NOMO-1 treated with dmso at 0.1 percent for 144 hours (cell line): Measurements from ENCODE around the gene MRM3.
"Not testable (repeated sequence)": the region's sequence is repeated elsewhere in the genome, so short reads cannot be mapped to it uniquely, and the experiment has no call there.

ENCODE experiments used
- DNase-seq: peaks from one replicate; lab custom pipeline; 2025; ENCODE audit not compliant: unreplicated experiment; lab: John Stamatoyannopoulos, UW

Gene MRM3

GRCh38 chr17:814371-814770, 32.2 kb downstream of the MRM3 start:
- no peak for DNase-seq

- no peak for DNase-seq
These were observed 37.1 kb downstream of the MRM3 start for GRCh38 chr17:819251-819650.

- no peak for DNase-seq
These were observed 41.3 kb downstream of the MRM3 start for GRCh38 chr17:823501-823902.

GRCh38 chr17:824378-824777, 42.2 kb downstream of the MRM3 start:
- no peak for DNase-seq

GRCh38 chr17:825216-825615, 43.1 kb downstream of the MRM3 start:
- no peak for DNase-seq

GRCh38 chr17:826778-827177, 44.6 kb downstream of the MRM3 start:
- no peak for DNase-seq

GRCh38 chr17:828761-829160, 46.6 kb downstream of the MRM3 start:
- DNase-seq = no peak

GRCh38 chr17:829614-830013, 47.5 kb downstream of the MRM3 start:
- DNase-seq = not testable (repeated sequence)

- no peak for DNase-seq
These were observed 48.2 kb downstream of the MRM3 start for GRCh38 chr17:830381-830780.

GRCh38 chr17:830950-831349, 48.8 kb downstream of the MRM3 start:
- no peak for DNase-seq

GRCh38 chr17:834136-834535, 52.0 kb downstream of the MRM3 start:
- no peak for DNase-seq

GRCh38 chr17:835263-835662, 53.1 kb downstream of the MRM3 start:
- no peak for DNase-seq

- not testable (repeated sequence) for DNase-seq
These were observed 53.6 kb downstream of the MRM3 start for GRCh38 chr17:835721-836120.

GRCh38 chr17:836151-836550, 54.0 kb downstream of the MRM3 start:
- no peak for DNase-seq

GRCh38 chr17:838486-838885, 56.3 kb downstream of the MRM3 start:
- no peak for DNase-seq

GRCh38 chr17:841313-841712, 59.2 kb downstream of the MRM3 start:
- DNase-seq = no peak
